HG03558 (cell line): ENCODE results near the gene KCNAB3.

Experiments used
- ATAC-seq: cut with Tn5 transposase; IDR thresholded peaks from one replicate; pipeline ENCODE4 v1.9.1; 2021; ENCODE audit warnings: moderate number of reproducible peaks; ENCODE audit not compliant: unreplicated experiment; ENCODE audit errors: extremely low read depth

KCNAB3 gene

DNA sequence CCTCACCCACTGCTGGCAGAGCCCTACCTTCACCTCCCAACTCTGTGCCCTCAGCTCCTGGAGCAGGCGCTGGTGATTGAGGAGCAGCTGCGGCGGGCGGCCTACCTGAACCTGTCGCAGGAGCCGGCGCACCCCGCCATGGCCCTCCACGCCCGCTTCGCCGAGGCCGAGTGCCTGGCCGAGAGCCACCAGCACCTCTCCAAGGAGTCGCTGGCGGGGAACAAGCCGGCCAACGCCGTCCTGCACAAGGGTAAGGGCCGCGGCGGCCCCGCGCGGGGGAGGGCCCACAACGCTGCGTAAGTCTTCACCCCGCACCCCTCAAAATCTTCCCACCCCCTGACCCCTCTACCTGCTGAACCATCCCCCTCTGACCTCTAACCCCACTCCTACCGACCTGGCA lies 20.6 kb downstream of the KCNAB3 start:
- ATAC-seq, result no peak

DNA sequence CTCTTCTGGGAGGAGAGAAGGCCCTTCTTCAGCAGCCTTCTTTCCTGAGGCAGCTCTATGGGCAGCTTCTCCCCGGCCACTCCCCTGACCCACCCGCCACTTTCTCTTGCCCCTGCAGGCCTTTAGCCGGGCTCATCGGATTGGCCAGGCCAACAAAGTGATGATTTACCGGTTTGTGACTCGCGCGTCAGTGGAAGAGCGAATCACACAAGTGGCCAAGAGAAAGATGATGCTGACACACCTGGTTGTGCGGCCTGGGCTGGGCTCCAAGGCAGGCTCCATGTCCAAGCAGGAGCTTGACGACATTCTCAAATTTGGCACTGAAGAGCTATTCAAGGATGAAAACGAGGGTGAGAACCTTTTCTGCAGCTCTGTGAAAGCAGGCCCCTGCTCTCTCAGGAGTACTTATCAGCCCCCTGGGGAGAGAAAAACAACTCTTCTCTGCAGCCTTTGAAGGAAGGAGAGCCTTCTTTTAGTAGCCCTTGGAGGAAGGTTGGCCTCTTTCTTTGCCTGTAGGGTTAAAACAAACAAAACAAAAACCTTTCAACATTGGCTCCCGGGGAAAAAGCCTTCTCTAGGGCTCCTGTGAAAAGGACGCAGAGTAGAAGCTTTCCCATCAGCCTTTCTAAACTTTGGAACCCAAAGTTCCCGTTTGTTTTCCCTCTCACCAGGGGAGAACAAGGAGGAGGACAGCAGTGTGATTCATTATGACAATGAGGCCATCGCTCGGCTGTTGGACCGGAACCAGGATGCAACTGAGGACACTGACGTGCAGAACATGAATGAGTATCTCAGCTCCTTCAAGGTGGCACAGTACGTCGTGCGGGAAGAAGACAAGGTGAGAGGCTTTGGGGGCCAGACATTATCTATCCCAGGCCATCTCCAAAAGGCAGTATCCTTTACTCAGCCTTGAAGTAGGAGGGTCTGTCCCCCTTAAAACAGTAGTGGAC lies 26.2 kb downstream of the KCNAB3 start:
- ATAC-seq, result no peak

DNA sequence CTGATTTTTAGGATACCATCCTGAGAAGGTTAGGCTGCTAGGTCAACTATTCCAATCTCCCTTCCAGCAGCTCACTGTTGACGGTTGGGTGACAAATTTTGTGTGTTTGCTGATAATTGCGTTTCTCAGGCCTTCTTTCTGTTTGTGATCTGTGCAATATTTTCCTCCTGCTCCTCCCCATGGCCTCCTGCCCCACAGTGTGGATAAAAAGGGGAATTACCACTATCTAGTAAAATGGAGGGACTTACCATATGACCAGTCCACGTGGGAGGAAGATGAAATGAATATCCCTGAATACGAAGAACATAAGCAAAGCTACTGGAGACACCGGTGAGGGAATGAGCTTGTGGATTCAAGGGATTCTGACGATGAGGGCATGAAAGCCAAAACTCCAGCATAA lies 31.9 kb downstream of the KCNAB3 start:
- no peak for ATAC-seq

DNA sequence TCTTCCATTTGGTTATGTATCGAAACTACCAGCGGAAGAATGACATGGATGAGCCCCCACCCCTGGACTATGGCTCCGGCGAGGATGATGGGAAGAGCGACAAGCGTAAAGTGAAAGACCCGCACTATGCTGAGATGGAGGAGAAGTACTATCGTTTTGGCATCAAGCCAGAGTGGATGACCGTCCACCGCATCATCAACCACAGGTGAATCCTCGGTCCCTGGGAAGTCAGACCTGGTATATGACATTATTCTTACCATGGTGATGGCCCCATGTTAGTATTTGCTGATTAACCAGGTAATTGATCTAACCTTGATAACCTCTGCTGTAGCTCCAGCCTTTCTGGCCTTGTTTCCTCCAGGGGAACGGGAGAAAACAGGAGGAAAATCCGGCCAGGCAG lies 32.6 kb downstream of the KCNAB3 start:
- no peak for ATAC-seq

DNA sequence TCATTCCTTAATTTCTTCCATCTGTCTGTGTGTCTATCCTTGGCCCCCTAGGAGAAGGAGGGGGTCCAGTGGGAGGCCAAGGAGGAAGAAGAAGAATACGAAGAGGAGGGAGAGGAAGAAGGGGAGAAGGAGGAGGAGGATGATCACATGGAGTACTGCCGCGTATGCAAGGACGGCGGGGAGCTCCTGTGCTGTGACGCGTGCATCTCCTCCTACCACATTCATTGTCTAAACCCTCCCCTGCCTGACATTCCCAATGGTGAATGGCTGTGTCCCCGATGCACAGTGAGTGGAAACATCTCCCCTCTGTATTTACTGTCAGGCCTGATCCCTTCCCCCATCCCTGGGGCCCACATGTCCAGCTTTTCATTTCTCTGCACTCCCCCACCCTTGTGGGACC lies 34.8 kb downstream of the KCNAB3 start:
- ATAC-seq, result no peak

DNA sequence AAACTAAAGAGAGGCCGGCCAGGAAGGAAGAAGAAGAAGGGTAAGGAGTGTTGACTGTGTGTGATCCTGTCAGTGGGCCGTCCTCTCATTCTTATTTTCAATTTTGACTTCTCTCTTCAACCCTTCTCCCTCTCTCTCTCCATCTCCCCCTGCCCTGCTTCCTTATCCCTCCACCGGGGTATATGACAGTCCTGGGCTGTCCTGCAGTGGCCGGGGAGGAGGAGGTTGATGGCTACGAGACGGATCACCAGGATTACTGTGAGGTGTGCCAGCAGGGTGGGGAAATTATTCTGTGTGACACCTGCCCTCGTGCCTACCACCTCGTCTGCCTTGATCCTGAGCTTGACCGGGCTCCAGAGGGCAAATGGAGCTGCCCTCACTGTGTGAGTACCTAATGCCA lies 35.4 kb downstream of the KCNAB3 start:
- ATAC-seq, result no peak

DNA sequence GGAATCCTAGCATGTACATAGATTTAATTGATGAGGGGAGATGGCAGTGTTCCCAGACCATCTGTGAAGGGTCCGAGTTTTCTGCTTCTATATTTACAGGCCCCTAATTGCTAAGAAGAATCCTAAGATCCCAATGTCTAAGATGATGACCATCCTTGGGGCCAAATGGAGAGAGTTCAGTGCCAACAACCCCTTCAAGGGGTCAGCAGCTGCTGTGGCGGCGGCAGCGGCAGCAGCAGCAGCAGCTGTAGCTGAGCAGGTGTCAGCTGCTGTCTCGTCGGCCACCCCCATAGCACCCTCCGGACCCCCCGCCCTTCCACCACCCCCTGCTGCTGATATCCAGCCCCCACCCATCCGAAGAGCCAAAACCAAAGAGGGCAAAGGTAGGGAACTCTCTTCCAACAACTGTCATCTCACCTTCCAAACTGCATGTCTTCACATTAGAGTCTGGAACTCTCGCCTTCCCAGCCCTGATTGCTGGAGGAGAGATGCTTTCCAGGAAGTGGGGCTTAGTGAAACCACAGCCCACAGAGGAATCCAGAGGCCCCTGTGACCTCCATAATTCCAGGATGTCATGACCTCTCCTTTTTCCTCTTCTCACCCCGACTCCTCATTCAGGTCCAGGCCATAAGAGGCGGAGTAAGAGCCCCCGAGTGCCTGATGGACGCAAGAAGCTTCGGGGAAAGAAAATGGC lies 36.3 kb downstream of the KCNAB3 start:
- ATAC-seq, result no peak

DNA sequence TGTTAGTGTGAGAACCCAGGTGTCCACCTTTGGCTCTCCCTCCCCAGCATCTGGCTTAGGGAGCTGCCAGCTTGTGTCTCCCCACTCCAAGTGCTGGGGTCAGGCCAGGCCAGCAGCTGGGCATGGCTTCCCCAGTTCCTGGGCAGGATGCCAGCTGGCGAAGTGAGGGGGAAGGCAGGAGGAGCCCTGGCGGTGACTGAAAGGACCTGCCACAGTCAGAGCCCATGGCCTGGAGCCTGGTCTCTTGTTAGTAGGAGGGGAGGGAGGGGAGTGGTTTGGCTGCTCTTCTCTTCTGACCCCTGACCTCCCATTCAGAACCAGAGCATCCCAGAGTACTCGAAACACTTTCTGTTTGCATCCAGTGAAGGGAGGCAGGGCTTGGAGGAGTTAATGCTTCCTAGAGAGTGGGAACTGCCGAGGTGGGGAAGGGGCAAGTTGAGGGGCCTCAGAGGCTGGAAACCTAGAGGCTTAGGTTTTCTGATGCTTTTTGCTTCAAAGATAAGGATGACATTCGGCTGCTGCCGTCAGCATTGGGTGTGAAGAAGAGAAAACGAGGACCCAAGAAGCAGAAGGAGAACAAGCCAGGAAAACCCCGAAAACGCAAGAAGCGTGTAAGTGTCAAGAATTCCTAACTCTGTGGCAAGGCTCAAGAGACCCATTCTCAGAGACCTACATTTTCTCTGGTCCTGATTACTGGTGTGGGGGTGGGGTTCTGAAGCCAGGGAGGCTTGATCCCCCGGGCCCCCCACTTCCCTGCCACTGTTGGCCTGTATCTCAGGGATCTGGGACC lies 40.3 kb downstream of the KCNAB3 start:
- no peak for ATAC-seq

DNA sequence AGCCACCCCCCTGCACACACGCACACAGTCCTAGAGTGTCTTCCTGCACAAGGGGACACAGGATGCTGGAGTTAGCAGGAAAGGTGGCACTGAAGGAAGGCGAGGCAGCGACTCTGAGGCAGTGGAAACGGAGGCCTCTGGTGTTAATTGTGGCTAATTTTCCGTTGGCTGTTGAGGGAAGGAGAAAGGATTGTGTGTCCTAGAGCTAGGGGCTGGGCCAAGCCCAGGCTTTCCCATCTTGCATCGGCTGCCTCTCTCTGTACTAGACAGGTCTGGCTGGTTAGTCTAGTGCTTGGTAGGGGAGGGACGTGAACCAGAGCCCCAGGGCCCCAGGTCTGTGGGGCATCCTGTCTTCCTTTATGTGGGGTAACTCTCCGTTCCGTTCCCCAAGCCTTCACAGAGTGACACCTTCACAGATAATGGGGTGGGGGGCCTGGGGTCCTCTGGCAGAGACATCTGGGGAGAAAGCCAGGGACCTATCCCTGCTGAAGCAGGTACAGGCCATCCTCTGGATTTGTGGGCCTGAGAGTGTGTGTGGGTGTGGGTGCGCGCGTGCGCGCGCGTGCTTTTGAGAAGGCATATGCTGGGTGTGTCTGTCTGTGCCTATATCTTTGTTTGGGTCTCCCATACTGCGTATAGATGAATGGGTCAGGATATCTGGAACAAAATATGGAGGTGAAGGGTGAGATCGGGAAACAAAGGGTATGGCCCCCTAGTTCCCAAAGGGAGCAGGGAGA lies 41.3 kb downstream of the KCNAB3 start, which contains the start of gene CHD3:
Gene CHD3, plus strand, starts transcription at position 606 of the 737 bp plus-strand sequence. CDS start 212 bp downstream, outside the sequence.
- no peak for ATAC-seq

DNA sequence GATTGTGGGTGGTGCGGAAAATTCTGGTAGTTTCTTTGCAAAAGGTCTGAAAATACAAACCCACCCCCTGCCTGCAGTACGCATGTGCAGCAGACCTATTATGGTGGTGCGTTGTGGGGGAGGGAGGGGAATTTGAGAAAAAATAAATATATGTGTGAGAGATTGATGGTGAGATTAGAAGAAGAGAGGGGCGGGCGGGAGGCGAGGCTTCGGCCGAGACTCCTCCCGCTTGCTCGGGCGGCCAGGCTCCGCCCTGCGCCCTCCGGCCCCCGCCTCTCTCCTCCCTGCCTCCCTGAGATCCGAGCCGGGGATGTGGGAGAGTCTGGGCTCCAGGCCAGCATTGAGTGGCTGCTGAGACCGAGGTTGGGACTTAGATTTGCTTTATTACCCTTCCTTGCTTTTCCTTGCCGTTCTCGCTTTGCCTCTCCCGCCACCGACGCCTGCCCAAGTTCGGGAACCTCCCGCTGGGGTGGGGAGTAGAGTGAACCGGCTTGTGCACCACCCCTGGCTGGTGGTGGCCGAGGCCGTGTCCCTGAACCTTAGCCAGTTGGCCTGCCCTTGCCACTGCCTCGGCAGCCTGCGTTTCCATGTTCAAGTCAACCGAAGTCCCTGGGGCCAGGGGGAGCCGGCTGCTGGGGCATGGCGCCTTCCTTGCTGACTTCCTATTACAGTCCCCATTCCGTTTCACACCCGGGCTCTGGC lies 42.0 kb downstream of the KCNAB3 start:
- no peak for ATAC-seq

DNA sequence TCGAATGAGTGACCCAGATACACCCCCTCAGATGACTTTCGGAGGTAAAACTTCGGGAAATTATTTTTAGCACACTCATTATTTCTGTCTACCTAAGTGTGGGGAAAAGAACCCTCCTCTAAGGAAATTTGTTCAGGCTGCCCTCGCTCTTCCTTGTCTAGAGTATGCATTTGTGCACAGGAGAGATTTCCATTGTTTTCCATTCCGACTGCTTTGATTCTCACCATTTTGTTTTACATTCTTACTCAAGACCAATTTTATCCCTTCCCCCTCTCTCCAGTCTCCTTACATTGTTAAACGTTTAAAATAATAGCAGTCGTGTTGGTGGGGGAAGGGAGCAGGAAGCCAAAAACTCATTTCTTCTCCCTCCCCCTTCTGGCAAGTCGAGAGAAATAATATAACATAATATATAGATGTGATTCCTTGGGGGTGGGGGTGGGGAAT lies 42.6 kb downstream of the KCNAB3 start:
- ATAC-seq, result no peak

DNA sequence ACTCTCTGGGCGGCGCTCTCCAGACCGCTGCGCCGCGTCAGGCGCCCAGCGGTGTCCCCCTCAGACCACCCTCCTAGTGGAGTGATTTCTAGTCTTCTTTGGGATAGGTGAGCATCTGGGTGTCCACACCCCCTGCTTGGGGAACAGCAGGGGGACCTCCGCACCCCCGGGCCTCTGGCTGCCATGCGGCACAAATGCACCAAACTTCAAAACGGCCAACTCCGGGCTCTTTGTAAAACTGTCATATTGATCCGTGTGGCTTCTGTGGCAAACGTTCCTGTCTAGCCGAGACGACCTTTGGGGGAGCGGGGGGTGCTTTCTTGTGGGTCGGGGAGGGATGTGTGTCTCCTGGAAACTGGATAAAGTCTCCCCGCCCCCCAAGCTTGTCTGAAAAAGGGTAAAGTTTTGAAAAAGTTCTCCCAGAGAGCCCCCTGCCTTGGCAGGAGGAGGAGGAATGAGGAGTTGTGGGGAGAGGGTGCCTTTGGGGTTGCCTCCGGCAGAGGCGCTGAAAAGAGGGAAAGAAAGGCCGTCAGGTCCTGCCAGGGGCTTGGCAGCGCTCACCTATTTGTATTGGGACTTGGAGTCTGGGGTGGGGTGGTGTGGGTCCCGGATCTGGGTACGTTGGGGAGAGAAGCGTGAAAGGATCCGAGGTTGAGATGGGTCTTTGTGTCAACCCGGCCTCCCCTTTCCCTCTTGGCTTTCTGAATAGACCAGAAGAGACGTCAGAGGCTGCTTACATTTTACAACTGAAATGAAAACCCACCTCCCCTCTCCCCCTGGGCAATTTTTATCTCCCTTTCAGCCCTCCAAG lies 43.2 kb downstream of the KCNAB3 start:
- no peak for ATAC-seq

DNA sequence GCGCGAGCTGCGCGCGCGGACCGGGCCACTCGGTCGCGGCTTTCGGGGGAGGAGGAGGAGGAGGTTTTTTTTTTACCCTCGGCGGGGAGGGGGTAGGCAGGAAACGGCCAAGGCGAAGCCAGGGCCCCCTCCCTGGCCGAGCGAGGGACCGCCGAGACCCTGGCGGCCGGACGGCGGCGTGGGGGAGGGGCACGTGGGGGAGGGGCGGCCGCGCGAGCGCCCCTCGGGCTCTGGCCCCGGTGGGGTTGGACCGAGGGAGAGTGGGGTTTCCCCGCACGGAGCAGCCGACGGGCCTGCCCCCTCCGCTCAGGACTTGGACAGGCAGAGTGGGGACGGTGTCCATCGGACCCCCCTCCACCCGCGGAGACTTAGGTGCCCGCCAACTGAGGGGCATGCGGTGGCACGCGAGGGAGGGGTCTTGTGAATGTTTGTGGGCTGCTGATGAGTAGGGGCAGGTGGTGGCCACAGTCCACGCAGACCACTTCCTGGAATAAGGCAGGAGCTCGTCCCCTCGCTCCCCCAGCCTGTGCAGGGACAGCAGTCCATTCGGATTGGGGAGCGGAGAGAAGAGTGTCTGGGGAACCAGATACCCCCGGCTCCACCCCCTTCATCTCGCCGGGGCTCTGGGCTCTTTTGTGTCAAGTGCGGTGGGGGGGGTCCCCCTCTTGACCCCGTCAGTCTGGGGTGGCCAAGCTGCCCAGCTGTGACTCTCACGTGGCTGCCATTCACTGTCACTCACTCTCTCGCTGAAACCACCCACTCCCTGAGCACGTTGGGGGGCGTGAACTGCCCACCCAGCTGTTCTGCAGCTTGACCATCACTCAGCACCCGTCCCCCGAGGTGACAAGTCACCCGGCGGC lies 44.1 kb downstream of the KCNAB3 start:
- ATAC-seq, result no peak

DNA sequence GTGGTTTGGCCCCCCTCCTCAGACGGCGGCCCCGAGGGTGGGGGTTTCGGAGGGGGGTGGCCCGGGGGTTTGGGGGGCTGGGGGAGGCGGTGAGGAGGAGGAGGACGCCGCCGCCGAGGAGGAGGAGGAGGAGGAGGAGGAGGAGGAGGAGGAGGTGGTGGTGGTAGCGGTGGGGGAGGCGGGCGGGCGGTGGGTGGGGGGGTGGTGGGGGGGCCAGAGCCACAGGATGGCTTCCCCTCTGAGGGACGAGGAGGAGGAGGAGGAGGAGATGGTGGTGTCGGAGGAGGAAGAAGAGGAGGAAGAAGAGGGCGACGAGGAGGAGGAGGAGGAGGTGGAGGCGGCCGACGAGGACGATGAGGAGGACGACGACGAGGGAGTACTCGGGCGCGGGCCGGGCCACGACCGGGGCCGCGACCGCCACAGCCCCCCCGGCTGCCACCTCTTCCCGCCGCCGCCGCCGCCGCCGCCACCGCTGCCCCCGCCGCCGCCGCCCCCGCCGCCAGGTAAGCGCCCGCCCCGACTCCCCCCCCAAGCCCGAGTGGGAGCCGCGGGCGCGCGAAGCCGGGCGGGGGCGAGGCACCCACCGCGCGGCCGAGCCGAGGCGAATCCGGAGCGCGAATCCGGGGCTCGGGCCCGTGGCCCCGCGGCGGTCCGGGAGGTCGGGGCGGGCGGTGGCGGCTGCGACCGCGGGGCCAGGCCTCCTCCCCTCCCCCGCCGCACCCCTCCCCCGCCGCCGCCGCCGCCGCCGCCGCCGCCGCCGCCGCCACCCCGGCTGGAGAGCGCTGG lies 44.9 kb downstream of the KCNAB3 start:
- ATAC-seq, result no peak

DNA sequence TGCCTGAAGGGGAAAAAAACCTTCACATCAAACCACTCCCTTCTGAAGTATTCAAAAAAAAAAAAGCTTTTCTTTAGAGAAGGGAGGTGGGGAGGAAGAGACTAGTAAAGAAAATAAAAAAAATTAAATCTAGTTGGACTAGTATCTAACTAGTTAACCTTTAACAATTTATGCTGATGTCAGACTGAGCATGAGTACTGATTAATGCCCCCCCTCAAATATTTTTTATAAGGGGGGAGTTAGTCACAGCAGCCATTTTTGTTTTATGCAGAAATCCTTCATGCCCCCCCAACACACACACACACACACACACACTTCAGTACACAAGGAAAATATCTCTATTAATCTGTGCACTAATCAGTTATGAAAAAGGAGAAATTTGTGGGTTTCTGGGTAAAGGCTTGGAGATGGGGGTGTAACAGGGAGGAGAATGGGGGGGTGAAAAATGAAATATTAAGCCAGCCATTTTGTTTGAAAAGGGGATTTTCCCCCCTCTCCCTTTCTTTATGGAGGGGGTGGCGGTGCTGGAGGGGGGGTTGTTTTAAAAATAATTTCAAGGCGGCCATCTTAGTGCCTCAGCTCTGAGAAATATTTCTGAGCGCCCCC lies 45.8 kb downstream of the KCNAB3 start:
- no peak for ATAC-seq

DNA sequence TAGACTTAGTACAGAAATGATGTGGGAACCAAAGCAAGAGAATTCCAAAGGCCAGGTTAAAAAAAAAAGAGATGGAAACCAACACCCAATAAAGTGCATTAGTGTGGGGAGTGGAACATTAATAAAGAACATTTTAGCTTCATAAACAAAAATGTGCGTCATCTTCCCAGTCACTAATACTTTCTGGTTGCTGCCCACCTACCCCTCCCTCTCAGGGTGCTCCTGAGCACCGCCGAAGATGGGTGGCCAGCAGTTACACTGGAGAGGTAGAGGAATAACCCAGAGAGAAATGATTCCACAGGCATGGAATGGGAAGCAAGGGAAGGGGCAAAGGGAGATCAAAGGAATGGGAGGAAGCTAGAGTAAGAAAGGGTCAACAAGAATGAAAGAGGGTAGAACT lies 47.0 kb downstream of the KCNAB3 start:
- ATAC-seq, result no peak
